ENCODE measurements around the gene TCAP.

DNA sequence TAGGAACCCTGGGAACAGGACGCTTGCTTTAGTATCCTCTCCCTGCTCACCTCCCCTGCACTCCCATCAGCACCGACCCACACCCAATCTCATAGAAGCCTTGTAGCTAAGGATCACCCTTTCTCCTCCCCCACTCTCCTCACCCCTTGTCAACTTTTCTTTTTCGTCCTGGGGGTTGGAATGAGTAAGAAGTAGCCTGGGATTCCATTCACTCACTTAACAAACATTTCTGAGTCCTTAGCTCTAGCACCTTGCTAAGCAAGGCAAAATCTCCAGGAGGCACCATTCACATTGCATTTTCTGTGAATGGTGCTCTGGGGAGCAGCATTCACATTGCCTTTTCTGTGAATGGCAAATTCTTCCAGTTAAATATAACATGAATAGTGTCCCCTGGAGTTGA is 23.8 kb downstream of the TCAP start:
- TF ChIP-seq, protein P1, sequence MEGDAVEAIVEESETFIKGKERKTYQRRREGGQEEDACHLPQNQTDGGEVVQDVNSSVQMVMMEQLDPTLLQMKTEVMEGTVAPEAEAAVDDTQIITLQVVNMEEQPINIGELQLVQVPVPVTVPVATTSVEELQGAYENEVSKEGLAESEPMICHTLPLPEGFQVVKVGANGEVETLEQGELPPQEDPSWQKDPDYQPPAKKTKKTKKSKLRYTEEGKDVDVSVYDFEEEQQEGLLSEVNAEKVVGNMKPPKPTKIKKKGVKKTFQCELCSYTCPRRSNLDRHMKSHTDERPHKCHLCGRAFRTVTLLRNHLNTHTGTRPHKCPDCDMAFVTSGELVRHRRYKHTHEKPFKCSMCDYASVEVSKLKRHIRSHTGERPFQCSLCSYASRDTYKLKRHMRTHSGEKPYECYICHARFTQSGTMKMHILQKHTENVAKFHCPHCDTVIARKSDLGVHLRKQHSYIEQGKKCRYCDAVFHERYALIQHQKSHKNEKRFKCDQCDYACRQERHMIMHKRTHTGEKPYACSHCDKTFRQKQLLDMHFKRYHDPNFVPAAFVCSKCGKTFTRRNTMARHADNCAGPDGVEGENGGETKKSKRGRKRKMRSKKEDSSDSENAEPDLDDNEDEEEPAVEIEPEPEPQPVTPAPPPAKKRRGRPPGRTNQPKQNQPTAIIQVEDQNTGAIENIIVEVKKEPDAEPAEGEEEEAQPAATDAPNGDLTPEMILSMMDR (IDR thresholded peaks at IDR 0.05; ENCODE audit: low read depth, low read length, poor library complexity, severe bottlenecking): no peak
- no peak for TF ChIP-seq EZH2phosphoT487 (IDR thresholded peaks at IDR 0.05; ENCODE audit: borderline replicate concordance, low read length)

Measured in DOHH2 (cell line).